Astrocyte (in vitro differentiated cells and primary cell): Measurements from ENCODE around the gene ITSN1. TPM values are rescaled to one million over a fixed set of nuclear protein-coding genes. Genes with fewer than 3 reads are reported as not detected.
A peak's percentile ranks its signal among the peaks of the same experiment; 100 is the strongest.

Source experiments
- DNase-seq: peaks from one replicate; pipeline ENCODE4 v3.0.0-alpha.2; 2010; ENCODE audit warnings: low read depth
- FAIRE-seq: peaks from 2 replicates; lab custom pipeline; 2011; peaks lifted over from hg19 to GRCh38; lab: Jason Lieb, UNC
- H2AFZ ChIP-seq: 2 replicates; pipeline ENCODE4 v1.6.0; 2012; ENCODE audit warnings: low read depth, low read length, inconsistent platforms
- H3K27ac ChIP-seq: 2 replicates; pipeline ENCODE4 v1.5.1; 2011; ENCODE audit warnings: low read depth, low read length, inconsistent platforms
- H3K27me3 ChIP-seq: 2 replicates; pipeline ENCODE4 v1.6.0; 2011; ENCODE audit warnings: low read length, inconsistent platforms; ENCODE audit not compliant: insufficient read depth
- H3K36me3 ChIP-seq: 2 replicates; pipeline ENCODE4 v1.5.1; 2011; ENCODE audit warnings: low read length, inconsistent platforms; ENCODE audit not compliant: insufficient read depth
- H3K4me1 ChIP-seq: 2 replicates; pipeline ENCODE4 v1.5.1; 2011; ENCODE audit warnings: low read length, inconsistent platforms; ENCODE audit not compliant: insufficient read depth
- H3K4me2 ChIP-seq: 2 replicates; pipeline ENCODE4 v1.6.0; 2012; ENCODE audit warnings: low read length, inconsistent platforms
- H3K4me3 ChIP-seq: 2 replicates; pipeline ENCODE4 v1.5.1; 2011; ENCODE audit warnings: low read depth, mild to moderate bottlenecking, low read length, inconsistent platforms; ENCODE audit not compliant: insufficient read depth
- H3K79me2 ChIP-seq: 2 replicates; pipeline ENCODE4 v1.6.0; 2012; ENCODE audit warnings: mild to moderate bottlenecking, low read length, inconsistent platforms; ENCODE audit not compliant: insufficient read depth
- H3K9ac ChIP-seq: 2 replicates; pipeline ENCODE4 v1.6.0; 2012; ENCODE audit warnings: mild to moderate bottlenecking, low read length, inconsistent platforms
- H3K9me3 ChIP-seq: 2 replicates; pipeline ENCODE4 v1.5.1; 2012; ENCODE audit warnings: low read depth, mild to moderate bottlenecking, low read length, inconsistent platforms; ENCODE audit not compliant: insufficient read depth
- H4K20me1 ChIP-seq: 2 replicates; pipeline ENCODE4 v1.6.0; 2012; ENCODE audit warnings: low read length, inconsistent platforms; ENCODE audit not compliant: insufficient read depth
- H3K27ac Mint-ChIP-seq: one replicate; pipeline ENCODE4 v1.8.0; 2021; ENCODE audit warnings: mild to moderate bottlenecking, mixed read lengths; ENCODE audit not compliant: unreplicated experiment
- H3K27me3 Mint-ChIP-seq: one replicate; pipeline ENCODE4 v1.8.0; 2021; ENCODE audit warnings: low read depth, mixed read lengths; ENCODE audit not compliant: unreplicated experiment
- H3K36me3 Mint-ChIP-seq: one replicate; pipeline ENCODE4 v1.8.0; 2021; ENCODE audit warnings: low read depth, mixed read lengths; ENCODE audit not compliant: unreplicated experiment
- H3K4me1 Mint-ChIP-seq: one replicate; pipeline ENCODE4 v1.8.0; 2021; ENCODE audit warnings: low read depth, mixed read lengths; ENCODE audit not compliant: unreplicated experiment
- H3K4me3 Mint-ChIP-seq: one replicate; pipeline ENCODE4 v1.8.0; 2021; ENCODE audit warnings: mild to moderate bottlenecking, moderate library complexity, mixed read lengths; ENCODE audit not compliant: unreplicated experiment
- H3K9me3 Mint-ChIP-seq: one replicate; pipeline ENCODE4 v1.8.0; 2021; ENCODE audit warnings: mild to moderate bottlenecking, mixed read lengths; ENCODE audit not compliant: unreplicated experiment
- EZH2 ChIP-seq: IDR thresholded peaks from 2 replicates; pipeline ENCODE4 v1.6.1; 2012; ENCODE audit warnings: mild to moderate bottlenecking, low read length, inconsistent platforms; ENCODE audit not compliant: insufficient read depth
- total RNA-seq: library from RNA; stranded (reverse); gene quantifications from 2 replicates; pipeline ENCODE4 v1.2.1, GENCODE V29; 2021
- TF ChIP-seq, protein P1 (sequence below): IDR thresholded peaks from 2 replicates; pipeline ENCODE4 v1.5.1; 2011; ENCODE audit warnings: low read depth, mild to moderate bottlenecking, inconsistent platforms, low read length, moderate library complexity; ENCODE audit not compliant: insufficient read depth

ITSN1 gene
- total RNA-seq, 1 donor from 2014 or later = 77.3 TPM

DNA sequence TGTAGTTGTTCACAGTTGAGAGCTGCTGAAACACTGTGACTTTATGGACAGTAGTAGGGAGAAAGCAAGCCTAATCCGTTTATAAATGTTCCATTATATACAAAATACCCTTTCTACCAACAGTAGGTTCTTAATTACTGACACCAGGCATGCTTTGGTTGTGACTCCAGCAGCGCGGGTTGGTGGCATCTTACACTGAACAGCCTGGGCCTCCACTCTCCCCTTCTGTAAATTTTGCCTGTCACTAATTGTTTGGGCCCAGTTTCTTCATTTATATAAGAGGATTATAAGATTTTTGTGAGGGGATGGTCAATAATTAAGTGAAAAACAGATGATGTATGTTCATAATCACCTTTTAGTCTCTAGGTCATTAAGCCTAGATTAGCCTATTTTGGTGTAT, 58.2 kb downstream of the ITSN1 start:
- H3K4me2 ChIP-seq = no peak overlapping the region
- Mint-ChIP-seq H3K27ac (no peak overlapping the region), H3K27me3 (no peaks in the 10 kb centered on the region), H3K9me3 (no peaks in the 10 kb centered on the region), H3K4me1 (peaks cover 32% of the 10 kb centered on the region), H3K4me3 (no peak overlapping the region), H3K36me3 (no peaks in the 10 kb centered on the region)
- no peaks in the 10 kb centered on the region for H3K4me1 ChIP-seq
- FAIRE-seq (no peak), DNase-seq (no peak)
- no peak overlapping the region for H3K27ac ChIP-seq
- peaks cover 77% of the 10 kb centered on the region for H3K79me2 ChIP-seq
- no peak for TF ChIP-seq EZH2
- TF ChIP-seq, protein P1, sequence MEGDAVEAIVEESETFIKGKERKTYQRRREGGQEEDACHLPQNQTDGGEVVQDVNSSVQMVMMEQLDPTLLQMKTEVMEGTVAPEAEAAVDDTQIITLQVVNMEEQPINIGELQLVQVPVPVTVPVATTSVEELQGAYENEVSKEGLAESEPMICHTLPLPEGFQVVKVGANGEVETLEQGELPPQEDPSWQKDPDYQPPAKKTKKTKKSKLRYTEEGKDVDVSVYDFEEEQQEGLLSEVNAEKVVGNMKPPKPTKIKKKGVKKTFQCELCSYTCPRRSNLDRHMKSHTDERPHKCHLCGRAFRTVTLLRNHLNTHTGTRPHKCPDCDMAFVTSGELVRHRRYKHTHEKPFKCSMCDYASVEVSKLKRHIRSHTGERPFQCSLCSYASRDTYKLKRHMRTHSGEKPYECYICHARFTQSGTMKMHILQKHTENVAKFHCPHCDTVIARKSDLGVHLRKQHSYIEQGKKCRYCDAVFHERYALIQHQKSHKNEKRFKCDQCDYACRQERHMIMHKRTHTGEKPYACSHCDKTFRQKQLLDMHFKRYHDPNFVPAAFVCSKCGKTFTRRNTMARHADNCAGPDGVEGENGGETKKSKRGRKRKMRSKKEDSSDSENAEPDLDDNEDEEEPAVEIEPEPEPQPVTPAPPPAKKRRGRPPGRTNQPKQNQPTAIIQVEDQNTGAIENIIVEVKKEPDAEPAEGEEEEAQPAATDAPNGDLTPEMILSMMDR = no peak
- peaks cover 52% of the 10 kb centered on the region for H4K20me1 ChIP-seq
- no peaks in the 10 kb centered on the region for H3K27me3 ChIP-seq
- H3K36me3 ChIP-seq = no peaks in the 10 kb centered on the region
- no peak overlapping the region for H3K4me3 ChIP-seq
- no peaks in the 10 kb centered on the region for H3K9me3 ChIP-seq
- no peak overlapping the region for H2AFZ ChIP-seq
- H3K9ac ChIP-seq = no peak overlapping the region

DNA sequence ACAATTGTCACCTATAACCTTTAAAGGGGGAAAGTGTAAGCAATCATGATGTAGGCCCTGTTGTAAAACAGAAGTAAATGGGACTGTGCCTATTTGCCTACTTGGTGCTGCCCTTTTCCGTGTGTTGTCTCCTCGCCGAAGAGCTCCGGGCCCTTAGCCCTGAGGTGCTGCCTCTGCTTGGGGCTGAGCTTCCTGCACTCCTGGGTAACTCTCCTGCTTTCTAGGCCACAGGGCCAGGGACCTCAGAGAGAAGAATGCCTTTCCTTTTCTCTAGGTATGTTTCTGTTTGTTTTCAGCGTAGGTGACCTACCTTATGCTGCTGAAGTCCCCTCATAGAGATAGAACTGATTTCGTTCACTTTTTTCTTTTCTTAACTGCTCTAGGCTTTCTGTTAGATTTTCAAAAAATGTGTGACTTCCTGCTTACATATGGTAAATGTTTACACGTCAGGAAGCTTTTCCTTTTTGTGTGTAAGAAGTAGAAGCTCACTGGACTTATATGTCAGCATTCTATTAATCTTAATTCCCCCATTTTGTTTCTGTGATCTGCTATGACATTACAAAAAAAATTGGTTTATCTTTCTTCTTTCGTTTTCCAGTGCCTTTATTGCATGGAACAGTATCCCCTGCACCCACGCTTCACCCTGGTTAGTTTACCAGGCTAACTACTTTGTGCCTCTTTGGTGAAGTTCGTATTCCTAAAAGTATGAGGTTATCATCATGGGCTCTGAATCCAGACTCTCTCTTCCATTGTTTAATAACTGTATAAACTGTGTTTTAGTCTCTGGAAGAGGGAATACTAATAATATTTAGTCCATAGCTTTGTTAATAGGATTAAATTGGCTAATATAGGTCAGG, 61.7 kb downstream of the ITSN1 start:
- H3K4me1 Mint-ChIP-seq = peaks cover 13% of the 10 kb centered on the region
- H3K4me3 Mint-ChIP-seq = no peak overlapping the region
- FAIRE-seq = no peak

More for the DNA sequence above, 61.7 kb downstream of the ITSN1 start:
- H3K4me3 ChIP-seq = no peak overlapping the region
- H3K36me3 ChIP-seq = no peaks in the 10 kb centered on the region
- Mint-ChIP-seq H3K36me3 (peaks cover 4% of the 10 kb centered on the region), H3K27ac (peak overlapping the region; percentile 75), H3K9me3 (no peaks in the 10 kb centered on the region), H3K27me3 (no peaks in the 10 kb centered on the region)
- H3K9ac ChIP-seq = peak overlapping the region; percentile 24
- no peaks in the 10 kb centered on the region for H3K9me3 ChIP-seq
- H4K20me1 ChIP-seq = peaks cover 20% of the 10 kb centered on the region
- no peak for TF ChIP-seq EZH2
- TF ChIP-seq, protein P1 = no peak
- DNase-seq = no peak
- H3K4me1 ChIP-seq = no peaks in the 10 kb centered on the region
- no peak overlapping the region for H3K27ac ChIP-seq
- H3K79me2 ChIP-seq = peaks cover 61% of the 10 kb centered on the region
- no peak overlapping the region for H2AFZ ChIP-seq
- no peaks in the 10 kb centered on the region for H3K27me3 ChIP-seq
- H3K4me2 ChIP-seq = peak overlapping the region; percentile 16
